Raji (cell line): ENCODE data around the gene LGALSL.

Source experiments
- POLR2A ChIP-seq: IDR thresholded peaks from 2 replicates; pipeline ENCODE4 v1.6.1; 2011; ENCODE audit warnings: low read depth, low read length, control low read depth; ENCODE audit not compliant: insufficient read depth

LGALSL gene

DNA sequence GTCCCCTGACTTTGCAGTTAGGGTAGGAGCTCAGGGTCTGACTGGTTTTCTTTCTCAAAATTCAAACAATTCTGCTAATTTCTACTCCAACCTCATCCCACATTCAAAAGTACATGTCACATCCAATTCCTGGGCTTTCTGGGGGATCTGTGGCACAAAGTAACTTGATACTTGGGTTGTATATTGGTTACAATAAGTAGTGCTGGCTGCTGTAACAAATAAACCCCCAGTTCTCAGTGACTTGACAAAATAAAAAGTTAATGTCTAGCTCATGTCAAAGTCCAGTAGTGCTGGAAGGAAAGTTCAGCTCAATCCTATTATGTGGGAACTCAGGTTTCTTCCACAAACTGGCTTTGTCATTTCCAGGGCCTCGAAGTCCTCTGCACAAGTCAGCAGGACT is 23.1 kb downstream of the LGALSL start:
- TF ChIP-seq POLR2A: no peak

DNA sequence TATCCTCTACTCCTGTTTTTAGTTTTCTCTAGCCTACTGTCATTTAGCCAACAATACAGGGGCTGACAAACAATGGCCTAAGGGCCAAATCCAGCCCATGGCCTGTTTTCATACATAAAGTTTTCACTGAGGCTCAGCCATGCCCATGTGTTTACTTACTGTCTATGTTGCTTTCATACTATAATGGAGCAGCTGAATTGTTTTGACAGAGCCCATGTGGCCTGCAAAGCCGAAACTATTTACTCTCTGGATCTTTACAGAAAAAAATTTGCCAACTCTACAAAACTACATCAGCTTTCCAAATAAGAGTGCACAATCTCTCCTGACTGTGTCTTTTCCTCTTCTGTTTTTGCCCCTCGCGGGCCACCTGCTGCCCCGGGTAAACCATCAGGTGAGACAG is 24.0 kb downstream of the LGALSL start:
- TF ChIP-seq POLR2A: no peak

DNA sequence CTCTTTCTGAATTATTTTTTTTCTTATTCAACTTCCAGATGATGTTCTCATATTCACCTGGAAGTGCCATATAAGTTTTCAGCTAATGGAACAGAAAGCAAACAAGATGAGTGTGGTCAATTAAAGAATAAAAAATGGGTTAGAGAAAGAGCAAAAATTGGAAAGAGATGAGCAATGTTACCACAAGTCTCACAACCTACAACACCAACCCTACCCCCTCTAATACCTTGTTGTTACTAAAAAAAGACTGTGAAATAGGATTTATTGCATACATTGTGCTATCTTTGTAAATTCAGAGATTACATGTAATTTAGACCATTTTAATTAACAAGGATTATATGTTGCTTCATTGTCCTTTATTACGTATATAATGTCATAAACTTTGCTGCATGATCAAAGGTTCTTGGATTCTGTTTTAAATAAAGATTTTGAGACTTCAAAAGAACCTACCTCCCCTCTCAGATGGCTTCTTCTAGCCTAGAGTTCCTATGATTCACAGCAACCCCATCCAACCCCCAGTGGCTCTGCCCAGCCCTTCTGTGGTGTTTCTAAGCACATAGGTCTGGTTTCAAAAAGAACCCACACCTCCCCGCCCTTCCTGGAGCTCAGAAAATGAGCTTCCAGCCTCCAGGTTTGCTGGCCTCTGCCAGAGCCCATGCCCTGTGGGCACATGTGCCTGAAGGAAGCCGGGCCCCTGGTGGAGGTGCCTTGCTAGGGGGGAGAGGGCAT is 24.7 kb downstream of the LGALSL start:
- no peak for TF ChIP-seq POLR2A

DNA sequence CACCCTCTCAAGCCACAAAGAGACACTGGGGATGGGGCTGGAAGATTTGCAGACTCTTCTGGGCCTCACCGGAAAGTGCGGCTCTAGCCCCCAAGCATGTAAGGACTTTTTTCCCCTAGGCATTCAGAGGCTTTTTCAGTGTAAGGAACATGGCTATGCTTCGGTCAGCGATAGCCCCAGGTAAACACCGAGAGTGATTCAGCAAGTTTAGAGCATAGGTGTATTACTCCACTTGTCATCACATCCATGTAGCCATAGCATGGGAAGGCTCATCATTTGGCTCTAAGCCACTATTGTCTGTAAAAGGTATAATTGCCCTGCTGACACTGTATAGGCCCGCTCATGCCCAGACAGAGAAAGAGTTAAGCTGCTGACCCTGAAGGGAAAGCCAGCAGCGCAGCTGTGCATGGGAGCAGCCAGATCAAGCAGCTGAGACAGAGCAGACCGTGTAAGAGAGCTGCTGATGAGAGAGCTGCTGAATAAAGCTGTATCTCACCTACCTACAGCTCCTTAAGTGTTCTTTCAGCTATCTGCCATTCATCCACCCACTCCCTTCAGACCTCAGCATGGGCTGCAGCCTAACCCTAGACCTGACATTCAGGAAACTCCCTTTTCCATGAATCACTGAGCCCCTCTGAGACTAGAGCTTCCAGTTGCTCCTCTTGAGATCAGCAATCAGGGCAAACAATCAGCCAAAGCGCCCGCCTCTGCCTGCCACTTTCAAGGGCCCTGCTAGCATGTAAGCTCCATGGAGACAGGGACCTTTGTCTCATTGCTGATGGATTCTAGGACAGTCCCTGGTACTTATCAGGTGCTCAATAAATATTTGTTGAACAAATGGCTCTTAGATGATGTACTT is 25.5 kb downstream of the LGALSL start:
- TF ChIP-seq POLR2A: no peak

DNA sequence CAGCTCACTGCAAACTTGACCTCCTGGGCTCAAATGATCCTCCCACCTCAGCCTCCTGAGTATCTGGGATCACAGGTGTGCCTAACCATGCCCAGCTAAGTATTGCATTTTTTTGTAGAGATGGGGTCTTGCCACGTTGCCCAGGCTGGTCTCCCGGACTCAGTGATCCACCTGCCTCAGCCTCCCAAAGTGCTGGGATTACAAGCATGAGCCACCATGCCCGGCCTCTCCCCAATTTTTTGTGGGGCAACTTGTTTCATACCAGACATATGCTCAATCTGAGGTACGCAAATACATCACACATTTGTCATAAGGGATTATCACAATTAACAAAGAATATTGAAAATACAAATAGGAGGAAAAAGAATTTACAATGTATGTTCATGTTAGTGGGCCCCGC is 27.7 kb downstream of the LGALSL start:
- no peak for TF ChIP-seq POLR2A

DNA sequence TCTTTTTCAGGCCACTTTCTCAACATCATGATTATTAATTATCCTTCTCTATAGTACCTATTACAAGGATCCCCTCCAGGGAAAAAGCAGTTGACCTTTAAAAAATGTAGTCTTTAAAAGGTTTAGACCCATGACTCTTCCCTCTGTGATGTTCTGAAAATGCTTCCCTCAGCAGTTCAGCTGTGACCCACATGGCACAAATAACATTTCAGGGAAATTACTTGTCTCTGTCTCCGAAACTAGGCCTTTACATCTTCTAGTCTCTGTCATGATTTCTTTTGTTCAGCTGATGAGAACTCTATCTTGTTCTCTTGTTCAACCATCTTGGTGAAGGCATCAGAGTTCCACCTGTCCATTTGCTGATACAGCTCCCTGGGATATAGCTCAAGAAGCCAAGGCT is 28.3 kb downstream of the LGALSL start:
- no peak for TF ChIP-seq POLR2A

DNA sequence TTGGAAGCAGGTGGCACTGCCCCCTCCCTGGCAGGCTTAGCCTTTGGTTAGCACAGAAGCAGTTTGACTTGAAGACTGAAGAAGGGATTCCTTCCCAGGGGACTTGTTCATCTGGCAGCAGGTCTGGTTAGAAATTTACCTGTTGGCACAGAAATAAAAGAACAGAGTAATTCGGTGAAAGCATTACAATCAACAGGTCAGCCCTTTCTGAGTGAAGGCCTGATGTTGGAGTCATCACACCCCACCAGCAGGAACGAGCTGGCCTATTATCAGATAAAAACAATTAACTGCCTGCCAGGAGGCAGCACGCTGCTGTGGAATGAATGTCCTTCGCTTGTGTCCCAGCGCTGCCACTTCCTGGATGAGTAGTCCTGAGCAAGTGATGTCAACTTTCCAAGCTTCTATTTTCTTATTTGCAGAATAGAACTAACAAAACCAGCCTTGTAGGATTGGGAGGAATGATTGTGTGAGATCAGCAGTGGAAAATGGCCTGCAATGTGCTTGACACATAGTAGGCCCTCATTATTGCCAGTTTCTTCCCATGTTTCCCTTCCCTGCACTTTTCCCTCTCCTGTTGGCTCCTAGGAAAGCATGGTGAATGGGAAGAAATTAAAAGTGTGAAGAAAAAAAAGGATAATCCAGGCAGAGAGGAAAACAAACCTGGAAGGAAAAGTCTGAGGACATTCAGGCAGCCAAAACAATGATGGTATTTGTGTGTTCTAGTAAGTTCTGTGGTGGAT is 29.0 kb downstream of the LGALSL start:
- TF ChIP-seq POLR2A: no peak

DNA sequence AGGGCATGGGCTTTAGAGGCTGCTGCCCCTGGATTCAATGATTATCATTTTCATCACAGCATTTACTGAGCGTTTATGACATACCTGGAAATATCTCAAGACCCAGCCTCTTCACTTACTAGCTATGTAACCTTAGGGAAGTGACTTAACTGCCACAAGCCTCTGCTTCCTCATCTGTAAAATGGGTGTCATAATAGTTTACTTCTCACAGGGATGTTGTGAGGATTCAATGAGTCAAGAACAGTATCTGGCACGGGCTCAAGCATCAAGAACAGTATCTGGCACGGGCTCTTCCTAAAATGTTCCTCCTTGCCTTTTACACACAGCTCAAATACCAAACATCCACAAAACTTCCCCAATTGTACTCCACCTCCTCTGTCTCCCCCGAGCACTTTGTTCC is 31.4 kb downstream of the LGALSL start:
- no peak for TF ChIP-seq POLR2A

DNA sequence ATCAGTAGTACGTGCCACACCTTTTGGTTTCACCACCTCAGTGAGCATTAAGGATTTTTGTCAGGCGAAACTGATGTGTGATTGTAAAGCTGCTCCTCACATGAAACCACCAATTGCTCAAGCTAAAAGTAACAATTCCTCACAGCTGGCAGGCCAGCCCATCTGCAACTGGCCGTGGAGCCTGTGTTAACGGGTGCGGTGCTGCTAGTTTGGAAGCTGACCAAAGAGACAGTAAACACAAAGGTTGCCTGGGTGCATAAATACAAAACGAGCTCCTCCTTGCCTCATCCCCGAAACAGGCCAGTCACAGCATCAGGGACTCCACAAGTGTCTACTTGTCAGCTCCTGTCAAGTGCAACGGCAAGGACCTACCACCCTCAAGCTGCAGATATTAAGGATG is 32.0 kb downstream of the LGALSL start:
- no peak for TF ChIP-seq POLR2A

DNA sequence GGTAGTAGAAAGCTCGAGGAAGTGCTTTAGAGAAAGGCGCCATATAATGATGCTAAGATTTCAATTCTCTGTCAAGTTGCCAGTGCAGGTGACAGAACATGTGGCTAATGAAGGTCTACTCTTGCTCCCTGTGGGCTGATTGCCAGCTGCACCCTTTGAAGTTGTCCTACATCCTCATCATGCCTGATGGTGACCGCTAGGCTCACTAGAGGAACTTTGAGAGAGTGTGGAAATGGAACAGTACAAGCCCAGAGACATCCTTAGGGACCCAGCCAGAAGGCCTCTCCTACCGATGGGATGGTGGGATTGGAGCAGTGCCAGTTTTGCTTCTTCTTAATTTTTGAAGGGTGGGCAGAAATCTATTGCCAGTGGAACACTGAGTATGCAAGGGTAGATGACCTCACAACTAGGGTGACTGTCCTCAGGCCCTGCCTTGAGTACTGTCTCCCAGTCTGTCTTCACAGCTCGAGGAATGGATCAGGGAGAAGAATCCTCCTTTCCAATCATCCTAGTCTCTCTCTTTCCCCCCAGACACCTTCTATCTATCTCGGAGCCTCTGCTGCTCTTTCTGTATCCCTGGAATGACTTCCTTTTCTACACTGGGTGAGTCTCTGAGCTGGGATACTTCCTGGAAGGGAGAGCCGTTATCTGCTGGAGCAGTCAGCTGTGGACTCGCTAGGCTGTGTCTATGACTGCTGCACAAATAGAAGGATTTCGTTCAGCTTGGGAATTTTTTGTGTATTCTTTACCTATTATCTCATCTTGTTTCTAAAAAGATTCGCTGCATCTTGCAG is 33.5 kb downstream of the LGALSL start:
- no peak for TF ChIP-seq POLR2A

DNA sequence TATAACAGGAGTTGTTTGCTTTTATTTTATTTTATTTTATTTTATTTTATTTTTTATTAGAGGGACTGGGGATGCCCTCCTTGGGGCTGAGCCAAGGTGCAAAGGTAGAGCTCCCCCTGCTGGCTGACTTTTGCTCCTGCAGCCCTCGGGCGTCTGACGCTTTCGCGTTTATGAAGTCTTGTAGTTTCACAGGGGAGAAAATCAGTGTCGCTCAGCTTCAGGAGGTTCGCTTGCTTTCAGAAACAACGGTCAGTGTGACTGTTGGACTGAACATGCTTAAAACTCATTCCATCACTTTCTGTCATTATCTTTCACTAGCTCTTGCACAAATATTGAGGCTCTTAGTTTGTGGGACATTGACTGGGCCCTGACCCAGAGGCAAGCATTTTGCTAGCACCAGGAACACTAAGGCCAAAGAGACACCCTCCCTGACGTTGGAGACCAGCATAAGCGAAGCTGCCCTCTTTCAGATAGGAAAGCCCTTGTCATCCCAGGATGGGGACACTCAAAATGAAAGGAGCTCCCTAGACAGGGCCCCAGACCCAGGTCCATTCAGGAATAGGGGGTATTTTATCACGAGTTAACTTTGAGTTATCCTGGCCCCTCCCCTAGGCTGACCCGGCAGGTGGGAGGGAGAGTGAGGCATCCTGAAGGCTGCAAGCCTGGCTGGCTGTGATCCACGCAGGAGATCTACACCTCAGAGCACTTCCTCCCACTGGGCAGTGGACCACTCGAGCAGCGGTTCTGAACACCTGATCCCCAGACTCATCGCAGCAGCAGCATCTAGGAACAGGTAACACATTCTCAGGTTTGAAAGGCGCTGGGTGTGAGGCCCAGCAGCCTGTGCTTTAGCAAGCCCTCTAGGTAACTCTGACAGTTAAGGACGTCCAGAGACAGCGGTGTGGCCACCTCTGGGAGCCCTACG is 34.4 kb downstream of the LGALSL start:
- no peak for TF ChIP-seq POLR2A

DNA sequence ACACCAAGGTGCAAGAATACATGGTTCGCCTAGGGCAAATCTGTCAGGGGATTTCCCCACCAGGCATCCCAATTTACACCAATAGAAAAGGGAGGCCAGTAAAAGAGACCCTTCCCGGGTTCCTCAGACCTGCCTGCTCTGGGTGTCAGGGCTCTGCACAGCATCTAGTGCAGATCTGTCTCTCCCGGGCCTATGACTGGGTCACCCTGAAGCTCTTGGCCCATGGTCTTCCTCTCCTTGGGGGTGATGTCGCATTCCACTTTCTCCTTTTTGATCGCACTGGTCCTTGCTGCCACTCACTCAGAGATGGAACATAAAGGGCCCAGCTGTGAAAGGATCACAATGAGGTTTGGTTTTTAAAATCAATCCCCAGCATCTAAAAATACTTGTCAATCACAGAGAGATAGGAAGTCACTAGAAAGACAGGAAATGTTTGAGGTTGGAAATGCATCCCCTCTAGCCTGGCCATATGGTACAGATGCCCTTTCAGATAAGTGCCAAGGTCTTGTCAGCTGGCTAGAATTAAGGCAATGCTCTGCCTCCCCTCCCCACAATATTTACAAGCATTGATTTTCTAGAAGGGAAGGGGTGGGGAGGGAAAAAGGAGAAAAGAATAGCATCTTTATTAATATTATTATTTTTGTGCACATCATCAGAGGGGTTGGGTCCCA is 35.3 kb downstream of the LGALSL start:
- no peak for TF ChIP-seq POLR2A

DNA sequence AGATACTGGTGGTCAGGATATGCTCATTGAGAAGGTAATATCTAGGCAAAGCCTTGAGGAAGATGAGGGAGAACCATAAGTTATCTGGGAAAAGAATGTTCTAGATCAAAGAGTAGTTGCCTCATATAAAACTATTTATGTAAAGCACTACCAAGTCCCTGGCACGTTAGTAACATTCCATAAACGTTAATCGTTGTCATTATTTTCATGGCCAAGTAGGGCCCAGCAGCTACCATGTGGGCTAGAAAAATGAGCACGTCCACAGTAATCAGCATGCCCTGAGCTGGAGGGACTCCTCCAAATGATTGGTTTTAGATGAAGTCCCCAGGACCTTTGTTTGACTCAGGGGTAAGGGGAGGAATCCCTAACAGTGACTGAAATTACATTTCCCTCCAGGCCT is 37.5 kb downstream of the LGALSL start:
- TF ChIP-seq POLR2A: no peak
